Nephron progenitor cell (in vitro differentiated cells): Measurements from ENCODE around the gene ANKZF1.
"Not testable (repeated sequence)": the region's sequence is repeated elsewhere in the genome, so short reads cannot be mapped to it uniquely, and the experiment has no call there.

ENCODE experiments used
- DNase-seq: peaks from one replicate; pipeline ENCODE4 v3.0.0; 2021
- H3K27ac Mint-ChIP-seq: 2 replicates; pipeline ENCODE4 v1.8.0; 2021; ENCODE audit warnings: mild to moderate bottlenecking, moderate library complexity, mixed read lengths
- H3K27me3 Mint-ChIP-seq: 2 replicates; pipeline ENCODE4 v1.8.0; 2021; ENCODE audit warnings: mild to moderate bottlenecking, low read depth, mixed read lengths; ENCODE audit not compliant: poor library complexity
- H3K36me3 Mint-ChIP-seq: 2 replicates; pipeline ENCODE4 v1.8.0; 2021; ENCODE audit warnings: low read depth, mixed read lengths
- H3K4me1 Mint-ChIP-seq: 2 replicates; pipeline ENCODE4 v1.8.0; 2021; ENCODE audit warnings: mixed read lengths
- H3K4me3 Mint-ChIP-seq: 2 replicates; pipeline ENCODE4 v1.8.0; 2021; ENCODE audit warnings: mild to moderate bottlenecking, moderate library complexity, mixed read lengths
- H3K9me3 Mint-ChIP-seq: 2 replicates; pipeline ENCODE4 v1.8.0; 2021; ENCODE audit warnings: mild to moderate bottlenecking, moderate library complexity, mixed read lengths
- CTCF ChIP-seq: fragments of 200-600 bp; sonication (generic); IDR thresholded peaks from 2 replicates; pipeline ENCODE4 v1.5.0; 2021; ENCODE audit warnings: antibody characterized with exemption

ANKZF1 gene

GRCh38 chr2:219184121-219184520 lies 45.5 kb upstream of the ANKZF1 start:
- peaks cover 38% of the 10 kb centered on the region for H3K36me3 Mint-ChIP-seq
- no peaks in the 10 kb centered on the region for H3K9me3 Mint-ChIP-seq
- peaks cover 8% of the 10 kb centered on the region for H3K27me3 Mint-ChIP-seq
- H3K4me1 Mint-ChIP-seq = peaks cover 5% of the 10 kb centered on the region
- no peak for DNase-seq
- H3K27ac Mint-ChIP-seq = no peak overlapping the region
- no peak for TF ChIP-seq CTCF
- no peak overlapping the region for H3K4me3 Mint-ChIP-seq

- DNase-seq = no peak
- peaks cover 21% of the 10 kb centered on the region for H3K36me3 Mint-ChIP-seq
- H3K27me3 Mint-ChIP-seq = peaks cover 8% of the 10 kb centered on the region
- no peaks in the 10 kb centered on the region for H3K9me3 Mint-ChIP-seq
- peak overlapping the region; percentile 21 for H3K27ac Mint-ChIP-seq
- no peaks in the 10 kb centered on the region for H3K4me1 Mint-ChIP-seq
- H3K4me3 Mint-ChIP-seq = no peak overlapping the region
- TF ChIP-seq CTCF = no peak
These were observed 42.7 kb upstream of the ANKZF1 start for GRCh38 chr2:219186754-219187456.

- peaks cover 17% of the 10 kb centered on the region for H3K4me1 Mint-ChIP-seq
- H3K36me3 Mint-ChIP-seq = peaks cover 5% of the 10 kb centered on the region
- peaks cover 13% of the 10 kb centered on the region for H3K9me3 Mint-ChIP-seq
- no peak for DNase-seq
- H3K27ac Mint-ChIP-seq = no peak overlapping the region
- H3K27me3 Mint-ChIP-seq = peaks cover 8% of the 10 kb centered on the region
- TF ChIP-seq CTCF = no peak
- H3K4me3 Mint-ChIP-seq = no peak overlapping the region
These were observed 32.2 kb upstream of the ANKZF1 start for GRCh38 chr2:219197388-219197787.

GRCh38 chr2:219198974-219199373 lies 30.6 kb upstream of the ANKZF1 start:
- Mint-ChIP-seq H3K4me1 (peaks cover 17% of the 10 kb centered on the region), H3K4me3 (no peak overlapping the region), H3K36me3 (peaks cover 5% of the 10 kb centered on the region), H3K27ac (peak overlapping the region; percentile 20), H3K27me3 (peaks cover 8% of the 10 kb centered on the region), H3K9me3 (peaks cover 25% of the 10 kb centered on the region)
- TF ChIP-seq CTCF = no peak
- DNase-seq = no peak

GRCh38 chr2:219199470-219200211 lies 30.0 kb upstream of the ANKZF1 start:
- Mint-ChIP-seq H3K4me3 (no peak overlapping the region), H3K27me3 (peaks cover 8% of the 10 kb centered on the region), H3K27ac (peak overlapping the region; percentile 20), H3K4me1 (peaks cover 17% of the 10 kb centered on the region), H3K9me3 (peaks cover 28% of the 10 kb centered on the region), H3K36me3 (peaks cover 5% of the 10 kb centered on the region)
- DNase-seq = no peak
- no peak for TF ChIP-seq CTCF

- not testable (repeated sequence) for DNase-seq, H3K36me3 Mint-ChIP-seq, H3K27me3 Mint-ChIP-seq
- Mint-ChIP-seq H3K4me3 (peak overlapping the region; percentile 56), H3K27ac (peak overlapping the region; percentile 86), H3K4me1 (peaks cover 17% of the 10 kb centered on the region), H3K9me3 (peaks cover 28% of the 10 kb centered on the region)
These were observed 28.9 kb upstream of the ANKZF1 start for GRCh38 chr2:219200502-219201326.

GRCh38 chr2:219201331-219201730 lies 28.3 kb upstream of the ANKZF1 start:
- H3K36me3 Mint-ChIP-seq, H3K27ac Mint-ChIP-seq, H3K27me3 Mint-ChIP-seq, H3K4me3 Mint-ChIP-seq, DNase-seq: not testable (repeated sequence)
- Mint-ChIP-seq H3K9me3 (peaks cover 28% of the 10 kb centered on the region), H3K4me1 (peaks cover 22% of the 10 kb centered on the region)
